Fibroblast of lung (primary cell): ENCODE data around the gene HCLS1.

Experiments used
- CTCF ChIP-seq, 2 donors: IDR thresholded peaks in 1 of 2; conservative IDR thresholded peaks in 1 of 2; 1 replicate in 1 of 2; 2 replicates in 1 of 2; pipeline ENCODE4 v1.5.1; 2011 to 2012; ENCODE audit warnings: low read length in 2 of 2, control low read depth in 1 of 2, inconsistent platforms in 1 of 2, low read depth in 1 of 2, mild to moderate bottlenecking in 1 of 2
- EZH2 ChIP-seq: IDR thresholded peaks from 2 replicates; pipeline ENCODE4 v1.5.1; 2012; ENCODE audit warnings: low read length, control low read depth, mild to moderate bottlenecking; ENCODE audit errors: missing control alignments

- TF ChIP-seq CTCF (conservative IDR thresholded peaks at IDR 0.05 in 1 of 2, IDR thresholded peaks at IDR 0.05 in 1 of 2; ENCODE audit: low read depth in 1 of 2, low read length in 2 of 2) (no peak), EZH2 (no peak)
Measured at GRCh38 chr3:121654493-121655385, 6.0 kb downstream of the HCLS1 start.
